Heart left ventricle (tissue), 16 donors: ENCODE data around the gene PPIF. TPM values are rescaled to one million over a fixed set of nuclear protein-coding genes. Genes with fewer than 3 reads are reported as not detected.

Experiments used
- ATAC-seq, 4 donors: fragments of 200-7000 bp; cut with Tn5 transposase; one replicate each; pipeline ENCODE4 v1.9.1; 2020 to 2022; ENCODE audit warnings: moderate library complexity in 4 of 4, mild to moderate bottlenecking in 3 of 4, moderate number of reproducible peaks in 1 of 4
- DNase-seq, 5 donors: peaks; one replicate each; pipeline ENCODE4 v3.0.0-alpha.2; 2020
- H3K27ac ChIP-seq, 12 donors: fragments of 200-600 bp; sonication (generic) in 4 of 12; one replicate each; pipeline versions ENCODE4 v1.5.0 to v1.8.0; 2016 to 2022; ENCODE audit warnings: mild to moderate bottlenecking in 2 of 12
- H3K27me3 ChIP-seq, 9 donors: fragments of 200-600 bp; sonication (generic) in 2 of 9; one replicate each; pipeline versions ENCODE4 v1.5.1 to v1.8.0; 2016 to 2022; ENCODE audit warnings: mild to moderate bottlenecking in 3 of 9
- H3K36me3 ChIP-seq, 9 donors: fragments of 200-600 bp; sonication (generic) in 2 of 9; one replicate each; pipeline versions ENCODE4 v1.5.0 to v1.8.0; 2018 to 2022; ENCODE audit warnings: mild to moderate bottlenecking in 2 of 9
- H3K4me1 ChIP-seq, 12 donors: fragments of 200-600 bp; sonication (generic) in 4 of 12; one replicate each; pipeline versions ENCODE4 v1.5.0 to v1.8.0; 2016 to 2022; ENCODE audit warnings: mild to moderate bottlenecking in 3 of 12
- H3K4me3 ChIP-seq, 12 donors: fragments of 200-600 bp; sonication (generic) in 4 of 12; one replicate each; pipeline versions ENCODE4 v1.5.0 to v1.8.0; 2017 to 2022; ENCODE audit warnings: mild to moderate bottlenecking in 9 of 12, moderate library complexity in 4 of 12
- H3K9me3 ChIP-seq, 12 donors: fragments of 200-600 bp; sonication (generic) in 4 of 12; one replicate each; pipeline versions ENCODE4 v1.5.0 to v1.8.0; 2016 to 2022; ENCODE audit warnings: mild to moderate bottlenecking in 1 of 12
- POLR2A ChIP-seq, 2 donors: fragments of 450-650 bp; IDR thresholded peaks; one replicate each; pipeline ENCODE4 v1.6.1; 2017; ENCODE audit warnings: antibody characterized with exemption in 2 of 2, mild to moderate bottlenecking in 2 of 2, moderate library complexity in 2 of 2
- WGBS, 4 donors: extraction: QIAGEN DNeasy Blood & Tissue Kit in 2 of 4; methylation state at CpG; one replicate each; pipeline versions ENCODE4 v1.1.5 to v1.1.7; 2013 to 2018; 5-methylcytosine and 5-hydroxymethylcytosine counted together
- intact Hi-C, 10 donors: fragments of 100-400 bp; cut with DNase I; formaldehyde crosslinking; loops; one replicate each; pipeline versions ENCODE4 v1.11.1 to v1.14.2; 2022
- polyA plus RNA-seq, 2 donors: library from polyadenylated mRNA; stranded (reverse); fragments of 200-250 nt; gene quantifications; one replicate each; pipeline ENCODE4 v1.2.3, GENCODE V29; 2013
- total RNA-seq, 9 donors: library from RNA; depleted of rRNA in 2 of 9; stranded (reverse); fragments of >200 nt in 2 of 9; fragmentation: NEBNext Ultra II Directional in 3 of 9; extraction: Animal tissue kit (Norgen Biotek cat#: 25700) in 3 of 9; gene quantifications; one replicate each; pipeline versions ENCODE4 v1.1.0 to v1.2.4, GENCODE V29; 2016 to 2023
- TF ChIP-seq, protein P1 (sequence below), 12 donors: fragments of 200-600 bp; sonication (generic) in 4 of 12; IDR thresholded peaks; one replicate each; pipeline versions ENCODE4 v1.5.0 to v1.8.0; 2018 to 2022; ENCODE audit warnings: antibody characterized with exemption in 12 of 12, mild to moderate bottlenecking in 5 of 12
- donor health status: ischemic (EF 13 %, LVEDD 7.1; RV severe dilation, severe dysfunction).
- donor health status: healthy with polysubstance abuse.
- donor health status: DM: no; HTN: yes; CAD: no.
- donor health status: DM: no; HTN: no; CAD: no.
- donor health status: ischemic (EF 25% LVEDD 6.9; RV normal size, moderate dysfunction).
- donor health status: ischemic (EF 25% LVEDD 5.7; RV mildly dilated, moderate dysfunction).
- donor health status: healthy.
- donor health status: DM: yes; HTN: yes; CAD: no.
- donor health status: ischemic (EF 35%, LVEDD 5.7; RV mildly dilated, moderate dysfunction).
- donor health status: nonischemic (EF 11% LVEDD 7.7; RV severe dilation, severe dysfunction).
- donor health status: DM: yes; HTN: yes; CAD: no.
- donor health status: PGD.
- donor health status: ischemic (EF 29% LVEDD 5.4; RV normal size, mild dysfunction).
- donor health status: nonischemic (EF 23%, LVEDD 6.1; RV moderate dilation, normal function).

Gene PPIF
- total and polyA plus RNA-seq, 11 donors: 82.8 to 193 (median 128) TPM

DNA sequence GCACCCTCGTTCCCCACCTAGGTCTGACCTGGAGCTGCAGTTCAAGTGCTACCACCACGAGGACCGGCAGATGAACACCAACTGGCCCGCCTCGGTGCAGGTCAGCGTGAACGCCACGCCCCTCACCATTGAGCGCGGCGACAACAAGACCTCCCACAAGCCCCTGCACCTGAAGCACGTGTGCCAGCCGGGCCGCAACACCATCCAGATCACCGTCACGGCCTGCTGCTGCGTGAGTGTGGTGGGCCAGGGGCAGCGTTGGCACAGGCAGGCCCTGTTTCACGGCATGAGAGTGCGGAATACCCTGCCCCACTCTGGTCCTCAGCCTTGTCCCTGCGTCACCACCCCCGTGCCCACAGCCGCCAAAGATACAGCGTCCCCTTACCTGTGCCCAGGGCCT lies 46.6 kb upstream of the PPIF start:
- intact Hi-C loops: no loop called here
- peaks cover 11 to 100% (median 98%) of the 10 kb centered on the region in 9 donors for H3K36me3 ChIP-seq

DNA sequence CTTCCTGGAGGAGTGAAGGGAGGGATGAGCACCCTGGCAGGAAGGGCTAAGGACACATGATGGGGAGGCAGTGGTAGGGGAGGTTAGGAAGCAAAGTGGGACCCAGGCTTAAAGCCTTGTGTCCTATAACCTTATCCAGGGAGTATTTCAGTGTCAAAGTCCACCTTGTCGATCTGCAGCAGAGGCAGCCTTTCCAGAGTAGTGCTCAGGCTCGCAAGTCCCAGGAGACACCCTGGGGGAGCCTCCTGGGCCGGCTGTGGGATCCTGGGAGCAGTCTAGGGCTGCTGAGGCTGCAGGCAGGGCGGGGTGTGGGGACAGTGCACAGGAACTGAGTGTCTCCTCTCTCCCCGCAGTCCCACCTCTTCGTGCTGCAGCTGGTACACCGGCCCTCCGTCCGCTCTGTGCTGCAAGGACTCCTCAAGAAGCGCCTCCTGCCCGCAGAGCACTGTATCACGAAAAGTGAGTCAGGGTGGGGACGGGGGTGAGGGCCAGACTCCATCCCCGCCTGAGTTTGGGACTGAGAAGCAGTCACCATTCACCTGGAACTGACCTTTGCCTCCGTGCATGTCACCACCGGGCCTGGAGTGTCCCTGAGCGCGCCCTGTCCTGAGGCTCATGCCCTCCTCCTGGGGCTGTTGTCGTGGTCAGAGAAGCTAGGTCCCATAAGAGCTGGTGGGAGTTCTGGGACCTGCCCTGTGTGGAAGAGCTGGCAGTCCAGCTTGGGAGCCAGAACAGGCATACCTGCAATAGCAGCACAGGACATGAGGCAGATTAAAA lies 45.3 kb upstream of the PPIF start:
- WGBS, 4 donors: 89 to 98% (median 89%) methylated on average over 13 to 19 of the region's 19 CpGs
- H3K27ac ChIP-seq: no peak overlapping the region
- DNase-seq (peak in 1 of 5 donors; percentile 40), ATAC-seq (no peak)
- H3K9me3 ChIP-seq: no peaks in the 10 kb centered on the region
- no peak overlapping the region for H3K4me3 ChIP-seq
- H3K27me3 ChIP-seq: no peaks in the 10 kb centered on the region
- TF ChIP-seq POLR2A (IDR thresholded peaks at IDR 0.05): no peak
- TF ChIP-seq, protein P1, sequence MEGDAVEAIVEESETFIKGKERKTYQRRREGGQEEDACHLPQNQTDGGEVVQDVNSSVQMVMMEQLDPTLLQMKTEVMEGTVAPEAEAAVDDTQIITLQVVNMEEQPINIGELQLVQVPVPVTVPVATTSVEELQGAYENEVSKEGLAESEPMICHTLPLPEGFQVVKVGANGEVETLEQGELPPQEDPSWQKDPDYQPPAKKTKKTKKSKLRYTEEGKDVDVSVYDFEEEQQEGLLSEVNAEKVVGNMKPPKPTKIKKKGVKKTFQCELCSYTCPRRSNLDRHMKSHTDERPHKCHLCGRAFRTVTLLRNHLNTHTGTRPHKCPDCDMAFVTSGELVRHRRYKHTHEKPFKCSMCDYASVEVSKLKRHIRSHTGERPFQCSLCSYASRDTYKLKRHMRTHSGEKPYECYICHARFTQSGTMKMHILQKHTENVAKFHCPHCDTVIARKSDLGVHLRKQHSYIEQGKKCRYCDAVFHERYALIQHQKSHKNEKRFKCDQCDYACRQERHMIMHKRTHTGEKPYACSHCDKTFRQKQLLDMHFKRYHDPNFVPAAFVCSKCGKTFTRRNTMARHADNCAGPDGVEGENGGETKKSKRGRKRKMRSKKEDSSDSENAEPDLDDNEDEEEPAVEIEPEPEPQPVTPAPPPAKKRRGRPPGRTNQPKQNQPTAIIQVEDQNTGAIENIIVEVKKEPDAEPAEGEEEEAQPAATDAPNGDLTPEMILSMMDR (IDR thresholded peaks at IDR 0.05): no peak
- intact Hi-C loops: no loop called here
- peaks cover 0 to 21% (median 10%) of the 10 kb centered on the region in 12 donors for H3K4me1 ChIP-seq
- H3K36me3 ChIP-seq: peaks cover 11 to 100% (median 98%) of the 10 kb centered on the region in 9 donors

More for the DNA sequence above, 46.6 kb upstream of the PPIF start:
- Histone ChIP-seq H3K27me3 (no peaks in the 10 kb centered on the region), H3K27ac (no peak overlapping the region), H3K4me3 (no peak overlapping the region), H3K4me1 (peaks cover 0 to 26% (median 10%) of the 10 kb centered on the region in 12 donors), H3K9me3 (no peaks in the 10 kb centered on the region)
- WGBS, 4 donors: 90 to 95% (median 94%) methylated on average over 14 to 24 of the region's 24 CpGs
- TF ChIP-seq, protein P1 (IDR thresholded peaks at IDR 0.05): no peak
- TF ChIP-seq POLR2A (IDR thresholded peaks at IDR 0.05): no peak
- DNase-seq: no peak
- ATAC-seq: no peak

- DNase-seq (peak in 1 of 5 donors; percentile 44), ATAC-seq (no peak)
- intact Hi-C loops: no loop called here
- Histone ChIP-seq H3K36me3 (peaks cover 8 to 100% (median 98%) of the 10 kb centered on the region in 9 donors), H3K27me3 (no peaks in the 10 kb centered on the region), H3K27ac (no peak overlapping the region), H3K4me1 (peaks cover 0 to 12% (median 5%) of the 10 kb centered on the region in 12 donors), H3K9me3 (no peaks in the 10 kb centered on the region), H3K4me3 (no peak overlapping the region)
- 88 to 92% (median 90%) methylated on average over 23 to 25 of the region's 25 CpGs for WGBS, 4 donors
- TF ChIP-seq, protein P1 (IDR thresholded peaks at IDR 0.05): no peak
- no peak for TF ChIP-seq POLR2A (IDR thresholded peaks at IDR 0.05)
These were observed 43.4 kb upstream of the PPIF start for GRCh38 chr10:79303631-79304478.
